Activated CD4-positive, alpha-beta T cell treated with anti-CD3 and anti-CD28 coated beads, Interleukin-2, amount 10 ng/mL, durations not matched to agents 24 days and 14 days (primary cell): ENCODE data around the gene TNNI3. TPM values are rescaled to one million over a fixed set of nuclear protein-coding genes. Genes with fewer than 3 reads are reported as not detected.
"Not testable (repeated sequence)": the region's sequence is repeated elsewhere in the genome, so short reads cannot be mapped to it uniquely, and the experiment has no call there.

Source experiments
- DNase-seq: peaks from one replicate; pipeline ENCODE4 v3.0.0; 2022
- H3K27ac Mint-ChIP-seq: one replicate; pipeline ENCODE4 v1.8.0; 2022; ENCODE audit warnings: mild to moderate bottlenecking, mixed read lengths
- H3K27me3 Mint-ChIP-seq: one replicate; pipeline ENCODE4 v1.8.0; 2022; ENCODE audit warnings: mixed read lengths
- H3K36me3 Mint-ChIP-seq: one replicate; pipeline ENCODE4 v1.8.0; 2022; ENCODE audit warnings: low read depth, mild to moderate bottlenecking, mixed read lengths
- H3K4me1 Mint-ChIP-seq: one replicate; pipeline ENCODE4 v1.8.0; 2021; ENCODE audit warnings: mixed read lengths
- H3K4me3 Mint-ChIP-seq: one replicate; pipeline ENCODE4 v1.8.0; 2022; ENCODE audit warnings: mild to moderate bottlenecking, moderate library complexity, mixed read lengths
- H3K9me3 Mint-ChIP-seq: one replicate; pipeline ENCODE4 v1.8.0; 2021; ENCODE audit warnings: mixed read lengths
- intact Hi-C: fragments of 100-400 bp; cut with micrococcal nuclease; formaldehyde crosslinking; loops from one replicate; pipeline ENCODE4 v1.15.1; 2023
- total RNA-seq: library from RNA; stranded (reverse); gene quantifications from 2 replicates; pipeline ENCODE4 v1.2.3, GENCODE V29; 2022

TNNI3 gene
- total RNA-seq, result not detected in 2 replicates

DNA sequence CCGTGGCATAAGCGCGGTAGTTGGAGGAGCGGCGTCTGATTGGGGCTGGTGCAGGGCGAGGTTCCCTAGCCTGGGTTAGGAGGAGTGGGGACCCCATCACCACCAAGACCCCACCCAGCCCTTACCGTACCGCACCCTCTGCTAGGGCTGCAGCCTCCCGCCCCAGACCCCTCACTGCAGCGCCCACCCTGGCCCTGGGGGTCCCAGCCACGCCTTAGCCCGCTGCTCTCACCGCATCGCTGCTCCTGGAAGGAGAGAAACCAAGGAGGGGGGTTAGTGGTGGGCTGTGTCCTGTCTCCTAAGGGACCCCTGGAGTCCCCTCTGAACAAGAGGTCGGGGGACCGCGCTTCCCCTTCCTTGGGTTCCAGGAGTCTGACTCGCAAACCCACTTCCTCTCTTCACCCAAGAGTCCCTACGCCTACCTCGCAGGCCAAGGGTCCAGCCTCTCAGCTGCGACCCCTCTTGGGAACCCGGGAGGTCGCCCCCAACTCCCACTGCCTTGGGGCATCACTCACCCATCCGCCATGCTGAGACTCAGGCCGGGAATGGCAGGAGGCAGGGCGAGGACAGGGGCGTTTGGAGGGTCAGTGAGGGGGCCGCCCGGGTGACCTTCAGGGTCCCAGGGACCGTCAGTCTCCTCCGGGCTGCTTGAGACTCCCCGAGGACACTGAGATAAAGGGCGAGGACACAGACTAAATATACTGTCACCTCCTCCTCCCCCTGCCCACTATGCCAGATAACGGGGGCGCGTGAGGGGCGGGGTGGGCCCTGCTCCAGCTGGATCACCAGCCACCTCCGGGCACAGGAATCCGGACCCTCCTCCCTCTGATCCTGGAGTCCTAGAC is at the start of gene TNNI3:
Gene TNNI3 (minus strand): TSS at position 669 of the 845 bp plus-strand sequence. CDS start 143 bp downstream, at position 526.
- H3K36me3 Mint-ChIP-seq, result no peaks in the 10 kb centered on the region
- DNase-seq, result no peak
- H3K9me3 Mint-ChIP-seq, result peaks cover 5% of the 10 kb centered on the region
- peaks cover 27% of the 10 kb centered on the region for H3K27me3 Mint-ChIP-seq
- intact Hi-C loops, result no loop called here
- no peak within 1 kb of the TSS for H3K4me3 Mint-ChIP-seq
- peaks cover 11% of the 10 kb centered on the region for H3K4me1 Mint-ChIP-seq
- no peak within 1 kb of the TSS for H3K27ac Mint-ChIP-seq

DNA sequence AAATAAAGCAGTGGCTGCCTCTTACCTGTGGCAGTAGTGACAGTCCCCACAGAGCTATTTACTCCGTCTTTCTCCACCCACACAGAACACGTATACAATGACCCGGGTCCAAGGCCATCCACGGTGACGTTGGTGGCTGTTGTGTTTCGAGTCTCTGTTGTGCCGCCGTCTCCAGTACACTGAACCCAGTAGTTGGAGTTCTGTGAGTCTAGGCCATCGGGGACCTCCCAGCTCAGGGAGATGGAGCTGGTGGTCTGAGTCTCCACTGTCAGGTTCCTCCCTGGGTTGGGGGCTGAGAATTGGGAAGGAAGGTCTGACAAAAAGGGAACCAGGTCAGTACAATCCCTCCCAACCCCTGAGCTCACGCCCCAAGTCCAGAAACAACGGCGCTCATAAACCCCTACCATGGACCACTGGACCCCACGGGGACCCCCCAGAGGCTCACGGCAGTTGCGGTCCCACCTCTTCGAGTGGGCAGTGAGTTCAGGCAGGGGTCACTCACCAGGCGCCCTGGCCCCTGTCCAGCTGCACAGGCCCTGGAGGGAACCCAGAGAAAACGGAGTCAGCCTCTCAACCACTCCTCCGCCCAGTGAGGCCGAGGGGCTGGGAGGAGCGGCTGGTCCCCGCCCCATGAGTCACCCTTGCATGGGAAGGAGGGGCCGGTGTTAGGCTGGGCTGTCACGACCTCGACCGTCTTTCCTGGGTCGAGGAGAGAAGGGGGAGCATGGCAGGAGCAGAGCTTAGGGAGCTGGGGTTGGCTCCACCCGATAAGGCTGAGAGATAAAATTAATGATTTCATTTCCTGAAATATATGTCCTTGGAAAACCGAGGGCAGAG is 49.4 kb upstream of the TNNI3 start:
- H3K27ac Mint-ChIP-seq, result peak overlapping the region; percentile 9

DNA sequence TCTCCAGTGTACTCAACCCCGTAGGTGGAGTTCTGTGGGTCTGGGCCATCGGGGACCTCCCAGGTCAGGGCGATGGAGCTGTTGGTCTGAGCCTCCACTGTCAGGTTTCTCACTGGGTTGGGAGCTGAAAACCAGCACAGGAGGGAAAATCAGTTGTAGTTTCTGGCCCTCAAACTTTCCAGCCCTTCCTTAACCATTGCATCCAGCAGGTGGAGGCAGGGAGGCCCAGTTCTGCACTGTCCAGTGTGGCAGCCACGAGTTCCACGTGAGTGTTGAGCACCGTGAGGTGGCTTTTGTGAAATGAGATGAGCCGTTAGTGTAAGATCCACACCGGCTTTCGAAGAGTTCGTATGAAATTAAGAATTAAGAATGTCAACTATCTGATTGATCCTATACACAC is 44.7 kb upstream of the TNNI3 start:
- H3K4me1 Mint-ChIP-seq, intact Hi-C loops, H3K27ac Mint-ChIP-seq, H3K9me3 Mint-ChIP-seq, DNase-seq, H3K4me3 Mint-ChIP-seq, H3K36me3 Mint-ChIP-seq: not testable (repeated sequence)
- H3K27me3 Mint-ChIP-seq, result peaks cover 13% of the 10 kb centered on the region

More for the DNA sequence above, 49.4 kb upstream of the TNNI3 start:
- peak overlapping the region; percentile 34 for H3K4me3 Mint-ChIP-seq
- DNase-seq, result peak; percentile 78
- H3K27me3 Mint-ChIP-seq, result peaks cover 19% of the 10 kb centered on the region
- intact Hi-C loops, result no loop called here
- no peaks in the 10 kb centered on the region for H3K36me3 Mint-ChIP-seq
- no peaks in the 10 kb centered on the region for H3K9me3 Mint-ChIP-seq
- H3K4me1 Mint-ChIP-seq, result peaks cover 3% of the 10 kb centered on the region

DNA sequence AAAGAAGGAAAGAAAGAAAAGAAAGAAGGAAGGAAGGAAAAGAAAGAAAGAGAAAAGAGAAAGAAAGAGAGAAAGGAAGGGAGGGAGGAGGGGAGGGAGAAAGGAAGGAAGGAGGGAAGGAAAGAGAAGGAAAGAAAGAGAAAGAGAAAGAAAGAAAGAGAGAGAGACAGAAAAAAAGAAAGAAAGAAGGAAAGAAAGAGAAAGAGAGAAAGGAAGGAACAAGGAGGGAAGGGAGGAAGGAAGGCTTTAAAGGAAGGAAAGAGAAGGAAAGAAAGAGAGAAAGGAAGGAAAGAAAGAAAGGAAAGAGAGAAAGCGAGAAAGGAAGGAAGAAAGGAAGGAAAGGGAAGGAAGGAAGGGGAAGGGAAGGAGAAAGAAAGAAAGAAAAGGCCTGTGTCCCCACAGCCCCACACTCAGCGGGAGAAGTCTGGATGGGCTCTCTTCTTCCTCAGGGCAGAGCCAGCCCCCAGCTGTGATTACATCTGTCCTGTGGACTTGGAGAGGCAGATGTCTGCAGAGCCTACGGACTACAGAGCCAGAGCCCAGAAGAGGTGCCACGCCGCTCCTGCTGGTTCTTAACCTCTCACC is 42.2 kb upstream of the TNNI3 start:
- intact Hi-C loops, result no loop called here
- Mint-ChIP-seq H3K9me3 (no peaks in the 10 kb centered on the region), H3K27me3 (peaks cover 6% of the 10 kb centered on the region), H3K36me3 (no peaks in the 10 kb centered on the region), H3K4me1 (no peaks in the 10 kb centered on the region), H3K4me3 (no peak overlapping the region), H3K27ac (no peak overlapping the region)
- no peak for DNase-seq

DNA sequence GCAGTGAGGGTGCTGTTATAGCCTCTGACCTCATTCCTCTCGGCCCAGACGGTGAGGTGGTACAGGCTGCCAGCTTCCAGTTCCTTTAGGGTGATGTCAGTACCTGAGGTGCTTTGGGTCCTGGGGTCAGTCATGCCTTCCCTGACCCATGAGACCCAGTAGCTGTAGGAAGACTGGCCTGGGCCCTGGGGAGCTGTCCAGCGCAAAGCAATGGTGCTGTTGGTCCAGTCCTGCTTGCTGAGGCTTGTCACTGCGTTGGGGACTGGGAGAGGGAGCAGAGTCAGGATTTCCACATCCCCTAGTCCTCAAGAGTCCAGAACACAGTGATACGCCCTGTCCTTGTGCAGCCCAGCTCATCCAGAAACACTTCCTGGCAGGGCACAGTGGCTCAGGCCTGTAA is 41.1 kb upstream of the TNNI3 start:
- Mint-ChIP-seq H3K4me3 (no peak overlapping the region), H3K36me3 (no peaks in the 10 kb centered on the region), H3K27me3 (peaks cover 6% of the 10 kb centered on the region), H3K9me3 (no peaks in the 10 kb centered on the region), H3K27ac (no peak overlapping the region), H3K4me1 (no peaks in the 10 kb centered on the region)
- intact Hi-C loops, result no loop called here
- DNase-seq, result no peak

DNA sequence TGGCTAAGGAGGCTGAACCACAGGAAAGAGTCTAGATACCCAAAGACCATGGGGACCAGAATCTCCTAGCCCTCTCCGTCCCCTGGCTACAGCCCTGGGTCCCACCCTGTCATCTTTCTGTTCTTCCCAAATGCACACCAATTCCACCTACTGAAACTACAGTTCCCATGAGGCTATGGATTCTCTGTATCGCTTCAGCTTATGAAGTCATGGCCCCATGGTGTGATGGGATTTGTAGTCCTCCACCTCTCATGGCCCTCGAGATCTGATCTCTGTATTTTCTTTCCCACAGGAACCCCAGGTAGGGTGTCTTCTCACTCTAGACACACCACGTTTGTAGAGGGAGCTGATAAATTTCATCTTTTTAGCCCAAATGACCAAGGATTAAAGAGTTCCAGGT is 40.0 kb upstream of the TNNI3 start:
- H3K27ac Mint-ChIP-seq, result no peak overlapping the region
- no peak overlapping the region for H3K4me3 Mint-ChIP-seq
- intact Hi-C loops, result no loop called here
- H3K9me3 Mint-ChIP-seq, result no peaks in the 10 kb centered on the region
- DNase-seq, result no peak
- H3K27me3 Mint-ChIP-seq, result peaks cover 4% of the 10 kb centered on the region
- H3K4me1 Mint-ChIP-seq, result no peaks in the 10 kb centered on the region
- no peaks in the 10 kb centered on the region for H3K36me3 Mint-ChIP-seq

DNA sequence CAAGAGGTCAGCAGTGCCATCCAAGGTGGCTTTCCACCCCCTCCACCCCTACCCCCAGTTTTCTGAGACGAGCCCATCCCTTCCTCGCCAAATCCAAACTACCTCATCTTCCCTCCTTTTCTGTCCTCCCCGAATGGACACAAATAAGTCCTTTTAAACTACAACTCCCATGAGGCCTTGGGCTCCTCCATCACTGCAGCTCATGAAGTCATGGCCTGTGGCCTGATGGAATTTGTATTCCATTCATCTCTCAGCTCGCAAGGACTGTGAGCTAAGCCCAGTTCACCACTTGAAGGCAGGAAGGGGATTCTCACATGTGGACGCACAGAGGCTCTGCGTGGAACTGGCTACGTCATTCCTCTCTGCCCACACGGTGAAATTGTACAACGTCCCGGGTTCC is 39.3 kb upstream of the TNNI3 start:
- no peak for DNase-seq
- H3K27ac Mint-ChIP-seq, result no peak overlapping the region
- H3K36me3 Mint-ChIP-seq, result no peaks in the 10 kb centered on the region

DNA sequence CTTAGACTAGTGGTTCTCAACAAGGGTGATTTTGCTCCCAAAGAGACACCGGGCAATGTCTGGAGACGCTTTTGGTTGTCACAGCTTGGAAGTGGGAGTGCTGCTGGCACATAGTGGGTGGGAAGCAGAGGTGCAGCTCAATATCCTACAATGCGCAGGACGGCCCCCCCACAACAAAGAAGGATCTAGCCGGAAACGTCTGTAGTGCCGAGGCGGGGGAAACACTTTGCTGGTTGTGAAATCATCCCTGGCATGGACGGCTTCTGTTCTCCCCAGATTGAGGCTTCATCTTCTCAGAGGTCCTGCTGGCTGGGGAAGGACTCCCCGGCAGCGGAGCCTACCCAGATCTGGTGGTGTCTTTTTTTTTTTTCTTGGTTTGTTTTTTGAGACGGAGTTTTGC is 35.9 kb upstream of the TNNI3 start:
- intact Hi-C loops, result no loop called here
- Mint-ChIP-seq H3K4me3 (no peak overlapping the region), H3K27ac (no peak overlapping the region), H3K27me3 (peaks cover 2% of the 10 kb centered on the region), H3K9me3 (no peaks in the 10 kb centered on the region), H3K36me3 (no peaks in the 10 kb centered on the region), H3K4me1 (peaks cover 4% of the 10 kb centered on the region)
- no peak for DNase-seq

More for the DNA sequence above, 39.3 kb upstream of the TNNI3 start:
- intact Hi-C loops, result no loop called here
- H3K4me3 Mint-ChIP-seq, result no peak overlapping the region
- no peaks in the 10 kb centered on the region for H3K9me3 Mint-ChIP-seq
- peaks cover 4% of the 10 kb centered on the region for H3K27me3 Mint-ChIP-seq
- no peaks in the 10 kb centered on the region for H3K4me1 Mint-ChIP-seq

DNA sequence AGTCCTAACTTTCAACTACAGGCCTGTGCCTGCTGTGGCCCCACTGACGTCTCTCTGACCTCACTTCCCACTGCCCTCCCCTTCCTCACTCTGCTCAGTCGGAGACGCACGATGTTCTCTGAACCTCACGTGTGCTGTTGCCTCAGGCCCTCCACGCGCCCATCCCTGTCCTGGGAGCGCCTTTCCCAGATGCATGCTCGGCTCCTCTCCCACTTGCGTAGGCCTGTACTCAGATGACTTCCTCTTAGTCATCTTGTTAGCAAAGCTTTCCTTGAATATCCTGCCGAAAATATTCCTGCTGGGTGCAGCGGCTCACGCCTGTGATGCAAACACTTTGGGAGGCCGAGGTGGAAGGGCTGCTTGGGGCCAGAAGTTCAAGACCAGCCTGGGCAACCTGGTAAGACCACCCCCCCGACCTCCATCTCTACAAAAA is 31.9 kb upstream of the TNNI3 start:
- no peaks in the 10 kb centered on the region for H3K9me3 Mint-ChIP-seq
- peaks cover 2% of the 10 kb centered on the region for H3K27me3 Mint-ChIP-seq
- H3K4me3 Mint-ChIP-seq, result no peak overlapping the region
- H3K4me1 Mint-ChIP-seq, result peaks cover 8% of the 10 kb centered on the region
- no peaks in the 10 kb centered on the region for H3K36me3 Mint-ChIP-seq
- no peak overlapping the region for H3K27ac Mint-ChIP-seq
- intact Hi-C loops, result no loop called here
- DNase-seq, result no peak

DNA sequence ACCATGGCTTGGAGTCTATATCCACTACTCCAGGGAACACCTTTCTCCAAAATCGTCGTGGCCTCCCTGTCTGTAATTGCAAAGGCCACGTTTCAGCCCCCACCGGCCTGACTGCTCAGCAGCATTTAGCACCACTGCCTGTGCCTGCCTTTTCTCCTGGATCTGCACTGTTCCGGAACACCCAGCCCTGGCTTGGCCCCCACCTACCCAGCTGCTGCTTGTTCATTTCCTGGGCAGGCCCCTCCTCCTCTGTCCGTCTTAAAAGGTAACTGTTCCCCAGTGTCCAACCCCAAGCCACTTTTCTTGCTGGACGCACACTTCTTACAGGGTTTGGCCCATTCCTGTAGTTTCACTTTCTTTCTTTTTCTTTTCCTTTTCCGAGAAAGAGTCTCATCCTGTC is 31.1 kb upstream of the TNNI3 start:
- no peaks in the 10 kb centered on the region for H3K36me3 Mint-ChIP-seq
- DNase-seq, result no peak
- H3K4me3 Mint-ChIP-seq, result peak overlapping the region; percentile 42
- no peaks in the 10 kb centered on the region for H3K9me3 Mint-ChIP-seq
- H3K4me1 Mint-ChIP-seq, result peaks cover 10% of the 10 kb centered on the region
- H3K27me3 Mint-ChIP-seq, result peaks cover 2% of the 10 kb centered on the region
- intact Hi-C loops, result no loop called here
- H3K27ac Mint-ChIP-seq, result peak overlapping the region; percentile 30

DNA sequence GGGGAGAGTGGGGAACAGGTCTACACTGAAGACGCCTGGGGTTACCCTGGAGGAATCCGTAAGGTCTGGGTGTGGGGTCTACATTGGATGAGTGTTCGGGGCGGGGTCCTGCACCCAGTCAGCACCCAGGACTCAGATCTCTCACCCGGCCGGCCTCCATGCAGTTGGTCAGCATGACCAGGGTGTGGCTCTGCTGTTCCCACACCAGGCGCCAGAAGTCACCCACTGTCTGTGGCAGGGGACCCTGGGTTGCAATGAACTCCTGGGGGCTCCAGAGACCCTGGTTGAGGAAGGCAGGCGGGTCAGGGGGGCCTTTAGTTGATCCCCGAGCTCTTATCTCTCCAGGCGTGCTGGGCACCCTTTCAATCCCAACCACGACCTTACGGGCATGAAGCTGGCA is 28.5 kb upstream of the TNNI3 start:
- no peak overlapping the region for H3K27ac Mint-ChIP-seq

DNA sequence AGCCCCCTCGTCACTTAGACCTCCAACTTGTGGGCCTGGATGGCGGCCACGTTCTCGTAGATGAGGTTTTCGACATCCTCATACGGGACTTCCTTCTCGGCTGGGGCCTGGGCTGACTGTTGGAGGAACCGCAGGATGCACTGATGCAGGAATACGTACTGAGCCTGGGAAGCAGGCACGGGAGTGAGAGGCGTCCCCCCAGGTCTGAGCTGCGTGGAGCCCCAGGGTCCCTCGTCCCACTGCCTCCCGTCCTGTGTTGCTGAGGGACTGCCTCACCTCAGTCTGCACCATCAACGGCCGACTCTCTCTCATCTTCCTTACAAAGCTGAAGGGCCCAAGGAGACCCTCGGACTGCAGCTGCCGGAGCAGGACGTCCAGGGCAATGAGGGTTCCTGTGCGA is 24.2 kb upstream of the TNNI3 start:
- DNase-seq, result no peak
- Mint-ChIP-seq H3K9me3 (no peaks in the 10 kb centered on the region), H3K27ac (no peak overlapping the region), H3K27me3 (peaks cover 31% of the 10 kb centered on the region), H3K4me1 (peaks cover 17% of the 10 kb centered on the region), H3K36me3 (no peaks in the 10 kb centered on the region), H3K4me3 (no peak overlapping the region)
- intact Hi-C loops, result no loop called here

More for the DNA sequence above, 28.5 kb upstream of the TNNI3 start:
- H3K4me1 Mint-ChIP-seq, result peaks cover 10% of the 10 kb centered on the region
- no peaks in the 10 kb centered on the region for H3K9me3 Mint-ChIP-seq
- H3K27me3 Mint-ChIP-seq, result peaks cover 7% of the 10 kb centered on the region
- no peak for DNase-seq
- intact Hi-C loops, result no loop called here
- no peak overlapping the region for H3K4me3 Mint-ChIP-seq
- no peaks in the 10 kb centered on the region for H3K36me3 Mint-ChIP-seq

DNA sequence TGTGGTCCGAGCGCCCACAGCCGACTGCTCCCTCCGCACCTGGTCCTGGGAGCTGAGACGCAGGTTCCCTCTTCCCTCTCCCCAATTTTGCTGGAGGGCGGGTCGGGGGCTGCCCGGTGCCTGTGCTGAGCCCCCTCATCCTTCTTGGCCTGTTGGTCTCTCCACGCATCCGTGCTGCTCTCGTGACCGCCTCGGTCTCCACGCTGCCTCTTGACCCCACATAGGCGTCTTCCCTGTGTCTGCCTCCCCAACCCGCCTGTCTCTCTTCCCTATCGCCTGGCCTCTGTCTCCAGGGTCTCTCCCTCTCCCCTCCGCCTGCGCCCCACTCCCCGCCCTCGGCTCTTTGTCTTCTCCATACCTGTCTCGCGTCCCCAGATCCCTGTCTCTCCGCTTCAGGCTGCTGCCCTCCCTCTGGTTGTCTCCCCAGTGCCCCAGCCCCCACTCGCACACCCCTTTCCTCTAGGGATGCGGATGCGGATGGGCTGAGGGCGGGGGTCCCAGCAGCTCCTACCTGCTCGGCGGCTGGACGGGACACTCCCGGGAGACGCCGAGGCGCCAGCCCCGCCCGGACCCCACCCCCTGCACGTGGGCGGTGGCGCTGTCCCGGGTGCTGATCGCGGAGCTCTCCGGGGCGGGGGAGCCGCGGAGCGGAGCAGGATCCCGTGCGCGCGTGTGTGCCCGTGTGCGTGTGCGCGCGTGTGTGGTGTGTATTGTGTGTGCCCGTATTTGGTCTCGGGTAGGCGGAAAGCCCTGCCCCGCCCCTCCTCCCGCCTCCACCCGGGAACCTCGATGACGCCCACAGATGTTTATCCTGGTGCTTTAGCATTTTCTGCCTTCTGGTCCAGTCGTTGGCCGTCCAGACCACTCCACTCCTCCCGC is 22.3 kb upstream of the TNNI3 start, which contains the start of gene SYT5:
Gene SYT5 (minus strand): TSS at position 684 of the 879 bp plus-strand sequence. CDS start 1,248 bp downstream, outside the sequence.
- Mint-ChIP-seq H3K4me3 (peak within 1 kb of the TSS; percentile 79), H3K4me1 (peaks cover 17% of the 10 kb centered on the region), H3K9me3 (peaks cover 6% of the 10 kb centered on the region), H3K27ac (peak within 1 kb of the TSS; percentile 63), H3K27me3 (peaks cover 41% of the 10 kb centered on the region), H3K36me3 (no peaks in the 10 kb centered on the region)
- intact Hi-C loops, result loop anchor here (1.0 kb wide), 1 partner anchor 14 kb away; the partner anchor contains the start of gene DNAAF3
- peak; percentile 94 for DNase-seq
